ENCODE measurements around the gene CUEDC1.

DNA sequence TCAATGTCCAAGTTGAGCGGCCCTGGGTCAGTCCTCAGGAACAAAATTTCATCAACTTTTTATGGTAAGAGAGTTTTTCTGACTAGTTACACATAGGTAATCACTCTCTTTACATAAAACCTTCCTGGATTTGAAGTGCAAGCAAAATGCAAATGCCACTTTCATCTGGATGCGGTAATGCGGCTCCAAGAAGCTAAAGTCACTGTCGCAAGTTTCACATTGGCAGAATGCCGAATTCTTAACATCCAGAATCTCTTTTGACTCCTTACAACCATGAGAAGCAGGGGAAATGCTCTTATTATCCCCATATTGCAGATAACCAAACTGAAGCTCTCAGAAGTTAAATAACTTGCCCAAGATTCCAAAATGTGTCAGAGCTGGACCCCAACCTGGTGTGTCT, 135.3 kb downstream of the CUEDC1 start:
- TF ChIP-seq EZH2 (IDR thresholded peaks at IDR 0.05; ENCODE audit: borderline replicate concordance, low read length) = no peak
- TF ChIP-seq, protein P1, sequence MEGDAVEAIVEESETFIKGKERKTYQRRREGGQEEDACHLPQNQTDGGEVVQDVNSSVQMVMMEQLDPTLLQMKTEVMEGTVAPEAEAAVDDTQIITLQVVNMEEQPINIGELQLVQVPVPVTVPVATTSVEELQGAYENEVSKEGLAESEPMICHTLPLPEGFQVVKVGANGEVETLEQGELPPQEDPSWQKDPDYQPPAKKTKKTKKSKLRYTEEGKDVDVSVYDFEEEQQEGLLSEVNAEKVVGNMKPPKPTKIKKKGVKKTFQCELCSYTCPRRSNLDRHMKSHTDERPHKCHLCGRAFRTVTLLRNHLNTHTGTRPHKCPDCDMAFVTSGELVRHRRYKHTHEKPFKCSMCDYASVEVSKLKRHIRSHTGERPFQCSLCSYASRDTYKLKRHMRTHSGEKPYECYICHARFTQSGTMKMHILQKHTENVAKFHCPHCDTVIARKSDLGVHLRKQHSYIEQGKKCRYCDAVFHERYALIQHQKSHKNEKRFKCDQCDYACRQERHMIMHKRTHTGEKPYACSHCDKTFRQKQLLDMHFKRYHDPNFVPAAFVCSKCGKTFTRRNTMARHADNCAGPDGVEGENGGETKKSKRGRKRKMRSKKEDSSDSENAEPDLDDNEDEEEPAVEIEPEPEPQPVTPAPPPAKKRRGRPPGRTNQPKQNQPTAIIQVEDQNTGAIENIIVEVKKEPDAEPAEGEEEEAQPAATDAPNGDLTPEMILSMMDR (conservative IDR thresholded peaks at IDR 0.05 in 1 of 2, IDR thresholded peaks at IDR 0.05 in 1 of 2; ENCODE audit: extremely low read depth in 1 of 2, insufficient read depth in 1 of 2, low read depth in 1 of 2, low read length in 2 of 2) = no peak
